Testis (tissue), 5 donors: ENCODE data around the gene RXFP3. TPM values are rescaled to one million over a fixed set of nuclear protein-coding genes. Genes with fewer than 3 reads are reported as not detected.

Source experiments
- DNase-seq: peaks from one replicate; pipeline ENCODE4 v3.0.0-alpha.2; 2019
- H3K27ac ChIP-seq, 2 donors: fragments of 200-600 bp; sonication (generic); one replicate each; pipeline ENCODE4 v1.5.1; 2019
- H3K27me3 ChIP-seq: fragments of 200-600 bp; sonication (generic); one replicate; pipeline ENCODE4 v1.5.1; 2019
- H3K36me3 ChIP-seq: fragments of 200-600 bp; sonication (generic); one replicate; pipeline ENCODE4 v1.5.1; 2017; ENCODE audit warnings: low read depth; ENCODE audit errors: missing control alignments
- H3K4me1 ChIP-seq: fragments of 200-600 bp; sonication (generic); one replicate; pipeline ENCODE4 v1.5.1; 2019
- H3K4me3 ChIP-seq, 2 donors: fragments of 200-600 bp; sonication (generic); one replicate each; pipeline ENCODE4 v1.5.1; 2017 to 2019
- H3K9me3 ChIP-seq: fragments of 200-600 bp; sonication (generic); one replicate; pipeline ENCODE4 v1.5.1; 2017
- CTCF ChIP-seq, 3 experiments: fragments of 450-650 bp in 2 of 3; fragments of 200-600 bp in 1 of 3; sonication (generic) in 1 of 3; IDR thresholded peaks; one replicate each; pipeline ENCODE4 v1.5.1; 2016 to 2019; ENCODE audit warnings: antibody characterized with exemption in 3 of 3, mild to moderate bottlenecking in 2 of 3, moderate library complexity in 1 of 3
- POLR2A ChIP-seq: fragments of 450-650 bp; IDR thresholded peaks from one replicate; pipeline ENCODE4 v1.6.1; 2017; ENCODE audit warnings: antibody characterized with exemption, mild to moderate bottlenecking, moderate library complexity
- WGBS, 2 donors: methylation state at CpG; one replicate each; pipeline ENCODE4 v1.1.5; 2018; 5-methylcytosine and 5-hydroxymethylcytosine counted together
- intact Hi-C: fragments of 100-400 bp; cut with DNase I; formaldehyde crosslinking; loops from one replicate; pipeline ENCODE4 v1.15.1; 2023; ENCODE audit warnings: low total_unique reads
- long read RNA-seq, 2 donors: transcript quantifications; one replicate each; lab custom pipeline, GENCODE V29; 2026
- polyA plus RNA-seq: library from polyadenylated mRNA; stranded (reverse); fragments of 350-450 nt; fragmentation: Illumina TruSeq; extraction: RNeasy Lipid Tissue Mini Kit (QIAGEN cat#74804); gene quantifications from one replicate; pipeline ENCODE4 v1.2.3, GENCODE V29; 2014; ENCODE audit warnings: low read depth, low replicate concordance; ENCODE audit not compliant: insufficient read depth
- total RNA-seq, 2 donors: library from RNA; depleted of rRNA; stranded (reverse); fragments of >200 nt; gene quantifications; one replicate each; pipeline ENCODE4 v1.2.3, GENCODE V29; 2016

RXFP3 gene
- not detected for total RNA-seq
- not detected for polyA plus RNA-seq
- long read RNA-seq, donor 1, partial matches to known transcripts, result 0 of 1 reads
- long read RNA-seq, donor 1, other reads (novel, unspliced or antisense), result 0 of 1 reads
- long read RNA-seq, donor 2, result 0 reads

GRCh38 chr5:33936381-33937016 is at the start of gene RXFP3:
RXFP3 (plus strand) TSS chr5:33936386; CDS start chr5:33936741, 355 bp downstream.
- 0 to 4% methylated on average over 4 to 40 of the region's 45 CpGs for WGBS, 2 donors
- intact Hi-C loops, result no loop called here
- DNase-seq, result no peak
- TF ChIP-seq POLR2A, result no peak
- Histone ChIP-seq H3K36me3 (no peaks in the 10 kb centered on the region), H3K27me3 (peaks cover 2% of the 10 kb centered on the region), H3K27ac (no peak within 1 kb of the TSS), H3K4me1 (peaks cover 7% of the 10 kb centered on the region), H3K4me3 (peak within 1 kb of the TSS; percentile 34 to 45), H3K9me3 (no peaks in the 10 kb centered on the region)

GRCh38 chr5:33887268-33887667 is 48.9 kb upstream of the RXFP3 start:
- DNase-seq, result no peak
- H3K4me3 ChIP-seq, result no peak overlapping the region
- 73 to 95% methylated on average over 3 of the region's 3 CpGs for WGBS, 2 donors
- H3K36me3 ChIP-seq, result no peaks in the 10 kb centered on the region
- TF ChIP-seq POLR2A, result no peak
- no peak for TF ChIP-seq CTCF (IDR thresholded peaks at IDR 0.05)
- peaks cover 10% of the 10 kb centered on the region for H3K4me1 ChIP-seq
- intact Hi-C loops, result no loop called here
- H3K9me3 ChIP-seq, result no peaks in the 10 kb centered on the region
- H3K27ac ChIP-seq, result no peak overlapping the region
- no peaks in the 10 kb centered on the region for H3K27me3 ChIP-seq

- Histone ChIP-seq H3K9me3 (no peaks in the 10 kb centered on the region), H3K27ac (no peak overlapping the region), H3K4me3 (no peak overlapping the region), H3K27me3 (no peaks in the 10 kb centered on the region), H3K4me1 (peaks cover 10% of the 10 kb centered on the region), H3K36me3 (no peaks in the 10 kb centered on the region)
- intact Hi-C loops, result no loop called here
- WGBS, 2 donors, result 61 to 68% methylated on average over 4 of the region's 4 CpGs
- DNase-seq, result no peak
- TF ChIP-seq CTCF (IDR thresholded peaks at IDR 0.05), result no peak
- TF ChIP-seq POLR2A, result no peak
These were observed 47.6 kb upstream of the RXFP3 start for GRCh38 chr5:33888587-33888986.

- Histone ChIP-seq H3K9me3 (no peaks in the 10 kb centered on the region), H3K27ac (peak overlapping the region; percentile 55 to 58), H3K27me3 (no peaks in the 10 kb centered on the region), H3K4me1 (peaks cover 10% of the 10 kb centered on the region), H3K4me3 (peak overlapping the region in 1 of 2 donors; percentile 8), H3K36me3 (no peaks in the 10 kb centered on the region)
- TF ChIP-seq CTCF (IDR thresholded peaks at IDR 0.05) (no peak), POLR2A (no peak)
- no peak for DNase-seq
- intact Hi-C loops, result no loop called here
- 28 to 32% methylated on average over 12 of the region's 12 CpGs for WGBS, 2 donors
These were observed 45.8 kb upstream of the RXFP3 start for GRCh38 chr5:33890131-33891032.

- H3K4me3 ChIP-seq, result peak overlapping the region; percentile 56 to 64
- 1 to 5% methylated on average over 6 of the region's 6 CpGs for WGBS, 2 donors
- H3K9me3 ChIP-seq, result no peaks in the 10 kb centered on the region
- peak overlapping the region; percentile 28 to 59 for H3K27ac ChIP-seq
- intact Hi-C loops, result no loop called here
- H3K4me1 ChIP-seq, result peaks cover 10% of the 10 kb centered on the region
- DNase-seq, result peak; percentile 18
- H3K27me3 ChIP-seq, result no peaks in the 10 kb centered on the region
- TF ChIP-seq CTCF (IDR thresholded peaks at IDR 0.05) (no peak), POLR2A (no peak)
- no peaks in the 10 kb centered on the region for H3K36me3 ChIP-seq
These were observed 44.8 kb upstream of the RXFP3 start for GRCh38 chr5:33891446-33891787.
